NCI-H1436 (cell line): Measurements from ENCODE around the gene GTPBP2.
"Not testable (repeated sequence)": the region's sequence is repeated elsewhere in the genome, so short reads cannot be mapped to it uniquely, and the experiment has no call there.

Source experiments
- DNase-seq: peaks from one replicate; lab custom pipeline; 2025; lab: John Stamatoyannopoulos, UW

GTPBP2 gene

GRCh38 chr6:43658161-43658560 lies 29.1 kb upstream of the GTPBP2 start:
- DNase-seq = no peak

GRCh38 chr6:43657221-43657802 lies 28.2 kb upstream of the GTPBP2 start:
- DNase-seq = no peak

GRCh38 chr6:43652822-43653221 lies 23.8 kb upstream of the GTPBP2 start:
- not testable (repeated sequence) for DNase-seq

DNA sequence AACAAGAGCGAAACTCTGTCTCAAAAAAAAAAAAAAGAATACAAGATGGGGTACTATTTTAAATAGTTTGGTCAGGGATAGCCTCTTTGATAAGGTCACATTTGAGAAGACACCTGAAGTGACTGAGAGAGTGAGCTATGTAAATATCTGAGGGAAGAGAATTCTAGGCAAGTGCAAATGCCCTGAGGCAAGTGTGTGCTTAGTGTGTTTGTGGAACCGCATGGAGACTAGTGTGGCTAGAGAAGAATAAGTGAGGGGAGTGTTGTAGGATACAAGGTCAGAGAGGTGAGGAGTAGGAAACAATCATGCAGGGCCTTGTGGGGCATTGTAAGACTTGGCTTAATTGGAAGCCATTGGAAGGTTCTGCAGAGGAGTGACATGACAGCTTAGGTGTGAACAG lies 19.2 kb upstream of the GTPBP2 start:
- no peak for DNase-seq

- DNase-seq = no peak
These were observed 18.5 kb upstream of the GTPBP2 start for GRCh38 chr6:43647613-43648012.

DNA sequence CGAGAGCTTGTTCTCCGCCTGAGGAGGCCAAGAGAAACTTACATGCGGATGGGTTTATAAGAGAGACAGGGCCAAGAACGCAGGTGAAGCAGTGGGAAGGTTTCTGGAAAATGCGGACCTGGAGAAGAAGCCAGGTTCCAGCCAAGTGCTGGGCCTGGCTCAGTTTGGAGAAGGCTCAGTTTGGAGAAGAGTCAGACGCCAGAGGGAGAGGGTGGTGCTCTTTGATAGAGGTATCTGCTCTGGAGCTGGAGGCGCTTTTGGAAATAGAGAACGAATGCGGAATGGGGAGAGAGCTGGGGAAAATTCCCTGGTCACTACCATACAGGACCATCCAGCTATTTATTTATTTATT lies 16.5 kb upstream of the GTPBP2 start:
- DNase-seq = no peak

DNA sequence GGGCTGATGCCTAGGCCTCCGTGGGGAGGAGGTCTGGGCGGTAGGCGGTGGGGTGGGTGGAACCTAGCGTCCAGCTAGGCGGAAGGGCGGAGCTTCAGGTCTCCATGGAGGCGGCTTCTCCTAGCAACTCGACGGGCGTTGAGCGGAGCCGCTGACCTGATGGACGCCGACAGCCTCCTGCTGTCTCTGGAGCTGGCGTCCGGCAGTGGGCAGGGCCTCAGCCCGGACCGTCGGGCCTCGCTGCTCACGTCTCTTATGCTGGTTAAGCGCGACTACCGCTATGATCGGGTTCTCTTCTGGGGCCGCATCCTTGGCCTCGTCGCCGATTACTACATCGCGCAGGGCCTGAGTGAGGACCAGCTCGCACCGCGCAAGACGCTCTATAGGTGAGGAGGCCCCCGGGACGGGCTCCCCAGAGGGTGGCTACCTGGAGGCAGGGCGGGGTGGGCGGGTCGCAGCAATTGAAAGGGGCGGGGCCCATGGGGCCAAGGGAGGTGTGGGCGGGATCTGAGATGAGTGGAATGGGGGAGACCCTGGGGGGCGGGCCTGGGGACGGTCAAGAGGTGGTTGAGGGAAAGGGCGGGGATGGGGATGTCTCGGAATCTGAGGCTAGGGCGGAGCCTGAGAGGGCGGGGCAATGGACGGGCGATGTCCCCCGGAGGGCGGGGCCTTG lies 16.0 kb upstream of the GTPBP2 start, which contains the start of gene RSPH9:
Gene RSPH9, plus strand, starts transcription at position 97 of the 673 bp plus-strand sequence. Its CDS starts 63 bp downstream, at position 160.
- DNase-seq = no peak

GRCh38 chr6:43639984-43640800 lies 11.1 kb upstream of the GTPBP2 start:
- no peak for DNase-seq

DNA sequence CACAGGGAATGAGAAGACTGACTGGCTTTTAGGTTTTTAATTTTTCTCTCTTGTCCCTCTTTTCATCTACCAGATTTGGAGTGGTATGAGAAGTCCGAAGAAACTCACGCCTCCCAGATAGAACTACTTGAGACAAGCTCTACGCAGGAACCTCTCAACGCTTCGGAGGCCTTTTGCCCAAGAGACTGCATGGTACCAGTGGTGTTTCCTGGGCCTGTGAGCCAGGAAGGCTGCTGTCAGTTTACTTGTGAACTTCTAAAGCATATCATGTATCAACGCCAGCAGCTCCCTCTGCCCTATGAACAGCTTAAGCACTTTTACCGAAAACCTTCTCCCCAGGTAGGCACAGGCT lies 7.2 kb upstream of the GTPBP2 start:
- DNase-seq = no peak

GRCh38 chr6:43635387-43636307 lies 6.6 kb upstream of the GTPBP2 start, which contains the start of gene MAD2L1BP:
TSS of gene MAD2L1BP (plus strand) at chr6:43635840. CDS start at chr6:43635876, 36 bp downstream.
- peak; percentile 89 for DNase-seq

DNA sequence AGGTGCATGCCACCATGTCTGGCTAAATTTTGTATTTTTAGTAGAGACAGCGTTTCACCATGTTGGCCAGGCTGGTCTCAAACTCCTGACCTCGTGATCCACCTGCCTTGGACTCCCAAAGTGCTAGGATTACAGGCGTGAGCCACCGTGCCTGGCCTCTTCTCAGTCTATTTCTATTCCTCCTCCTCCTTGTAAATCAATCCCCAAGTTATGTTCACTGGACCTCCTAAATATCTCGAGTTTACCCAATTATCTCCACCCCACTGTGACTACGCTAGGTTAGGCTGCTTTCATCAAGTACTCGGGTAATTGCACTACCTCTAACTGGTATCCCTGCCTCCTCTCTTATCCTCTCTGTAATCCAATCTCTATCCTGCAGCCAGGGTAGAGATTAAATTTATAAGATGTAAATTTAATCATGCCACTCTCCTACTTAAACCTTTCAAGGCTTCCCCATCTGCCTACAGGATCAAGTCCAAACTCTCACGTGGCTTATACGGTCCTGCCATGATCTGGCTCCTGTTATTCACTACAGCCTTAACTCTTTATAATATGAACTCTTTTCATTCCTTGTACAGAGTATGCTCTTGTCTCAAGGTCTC lies 5.7 kb upstream of the GTPBP2 start:
- DNase-seq = no peak

GRCh38 chr6:43633002-43633401 lies 3.9 kb upstream of the GTPBP2 start:
- DNase-seq = not testable (repeated sequence)

GRCh38 chr6:43630980-43631619 lies 2.0 kb upstream of the GTPBP2 start:
- no peak for DNase-seq

GRCh38 chr6:43629505-43630300 lies 639 bp upstream of the GTPBP2 start:
- DNase-seq = peak; percentile 97

DNA sequence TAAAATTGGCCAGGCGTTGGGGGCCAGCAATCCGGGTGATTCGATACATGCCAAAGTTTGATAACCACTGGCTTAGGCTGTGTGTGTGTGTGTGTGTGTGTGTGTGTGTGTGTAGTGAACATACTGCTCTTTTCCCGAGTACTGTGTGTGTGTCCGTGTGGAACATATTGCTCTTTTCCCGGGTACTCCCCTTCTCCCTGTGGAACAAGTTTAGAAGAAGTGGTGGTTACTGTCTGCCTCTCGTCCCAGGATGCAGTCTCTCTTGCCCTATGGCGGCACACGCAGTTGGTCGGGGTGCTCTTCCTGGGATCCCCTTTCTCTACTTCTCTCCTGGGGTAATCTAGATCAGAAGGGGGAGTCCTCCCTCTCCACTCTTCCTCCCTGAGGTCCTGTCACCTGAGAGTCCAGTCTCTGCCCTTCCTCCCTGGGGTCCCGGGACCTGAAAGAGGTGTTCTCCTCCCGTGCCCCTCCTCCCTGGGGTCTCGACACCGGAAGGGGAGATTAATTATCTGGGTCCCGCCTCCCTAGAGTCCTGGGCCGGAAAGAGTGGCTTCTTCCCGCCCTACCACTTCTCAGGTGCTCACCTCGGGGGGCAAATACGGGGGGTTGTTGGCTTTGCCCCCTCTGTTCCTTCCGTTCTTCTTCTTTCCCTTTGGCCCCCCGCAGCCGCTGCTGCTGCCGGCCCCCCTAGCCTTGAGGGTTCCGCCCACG lies 516 bp downstream of the GTPBP2 start:
- peak; percentile 44 for DNase-seq

- DNase-seq = peak; percentile 12
These were observed 1.8 kb downstream of the GTPBP2 start for GRCh38 chr6:43627008-43627825.

DNA sequence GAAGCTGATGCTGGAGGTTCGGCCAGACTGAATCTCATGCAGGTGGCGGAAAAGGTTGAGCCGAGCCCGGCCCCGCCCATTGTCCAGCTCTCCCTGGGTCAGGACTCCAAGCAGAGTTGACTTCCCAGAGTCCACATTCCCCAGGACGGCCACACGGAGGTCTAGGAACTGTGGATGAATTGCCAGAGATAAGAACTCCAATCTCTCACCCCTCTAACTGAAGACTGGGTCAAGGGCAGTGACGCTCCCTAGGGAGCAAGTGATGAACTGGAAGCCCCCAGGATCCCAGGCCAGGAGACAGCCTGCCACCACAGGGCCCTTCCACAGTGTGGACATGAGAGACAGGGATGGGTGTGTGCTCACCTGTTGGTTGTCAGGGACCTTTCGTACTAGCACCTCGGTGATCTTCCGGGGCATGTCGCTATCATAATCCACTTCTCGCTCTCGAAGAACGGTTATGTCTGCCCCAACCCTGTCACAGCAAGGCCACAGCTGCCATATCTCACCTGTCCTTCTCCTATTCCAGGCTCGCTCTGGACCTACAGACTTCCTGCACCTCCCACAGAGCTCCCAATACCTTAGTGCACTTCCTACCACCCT lies 3.6 kb downstream of the GTPBP2 start:
- no peak for DNase-seq

- DNase-seq = no peak
These were observed 4.2 kb downstream of the GTPBP2 start for GRCh38 chr6:43624786-43625288.
